Thyroid gland (tissue), 4 donors: ENCODE data around the gene UGT3A2.

Experiments
- CTCF ChIP-seq, 6 experiments: fragments of 200-600 bp in 3 of 6; fragments of 450-650 bp in 3 of 6; sonication (generic) in 3 of 6; IDR thresholded peaks; one replicate each; pipeline ENCODE4 v1.5.1; 2016 to 2019; ENCODE audit warnings: antibody characterized with exemption in 6 of 6, mild to moderate bottlenecking in 2 of 6, inconsistent platforms in 1 of 6, moderate library complexity in 1 of 6
- POLR2A ChIP-seq, 2 donors: fragments of 450-650 bp; IDR thresholded peaks; one replicate each; pipeline ENCODE4 v1.6.1; 2017; ENCODE audit warnings: antibody characterized with exemption in 2 of 2, mild to moderate bottlenecking in 2 of 2, moderate library complexity in 1 of 2

- TF ChIP-seq CTCF (IDR thresholded peaks at IDR 0.05), result no peak
- no peak for TF ChIP-seq POLR2A (IDR thresholded peaks at IDR 0.05)
Measured at GRCh38 chr5:36096486-36096885, 29.8 kb upstream of the UGT3A2 start.
